Measurements from ENCODE around the gene GSTM2.
"Not testable (repeated sequence)": the region's sequence is repeated elsewhere in the genome, so short reads cannot be mapped to it uniquely, and the experiment has no call there.

Gene GSTM2

DNA sequence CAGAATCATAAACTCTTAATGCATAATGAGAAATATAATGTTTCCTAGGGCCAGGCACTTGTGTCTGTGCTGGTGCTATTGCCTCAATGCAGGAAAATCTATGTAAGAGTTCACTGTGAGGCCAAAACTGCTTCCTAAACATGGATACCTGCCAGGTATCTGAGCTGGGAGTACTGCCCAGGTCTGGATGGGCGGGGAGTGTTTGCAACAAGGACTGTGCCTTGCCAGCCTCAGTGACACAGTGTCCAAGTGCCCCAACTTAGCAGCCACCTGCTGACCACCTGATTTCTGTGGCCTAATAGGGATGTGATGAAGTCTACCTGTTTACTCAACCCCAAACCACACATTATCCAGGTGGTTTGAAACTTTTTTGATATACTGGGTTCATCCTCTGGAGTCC lies 17.5 kb downstream of the GSTM2 start:
- not testable (repeated sequence) for DNase-seq

- not testable (repeated sequence) for DNase-seq
Observed at GRCh38 chr1:109685890-109686289, 18.0 kb downstream of the GSTM2 start.

- not testable (repeated sequence) for DNase-seq
Observed at GRCh38 chr1:109687109-109687508, 19.3 kb downstream of the GSTM2 start.

DNA sequence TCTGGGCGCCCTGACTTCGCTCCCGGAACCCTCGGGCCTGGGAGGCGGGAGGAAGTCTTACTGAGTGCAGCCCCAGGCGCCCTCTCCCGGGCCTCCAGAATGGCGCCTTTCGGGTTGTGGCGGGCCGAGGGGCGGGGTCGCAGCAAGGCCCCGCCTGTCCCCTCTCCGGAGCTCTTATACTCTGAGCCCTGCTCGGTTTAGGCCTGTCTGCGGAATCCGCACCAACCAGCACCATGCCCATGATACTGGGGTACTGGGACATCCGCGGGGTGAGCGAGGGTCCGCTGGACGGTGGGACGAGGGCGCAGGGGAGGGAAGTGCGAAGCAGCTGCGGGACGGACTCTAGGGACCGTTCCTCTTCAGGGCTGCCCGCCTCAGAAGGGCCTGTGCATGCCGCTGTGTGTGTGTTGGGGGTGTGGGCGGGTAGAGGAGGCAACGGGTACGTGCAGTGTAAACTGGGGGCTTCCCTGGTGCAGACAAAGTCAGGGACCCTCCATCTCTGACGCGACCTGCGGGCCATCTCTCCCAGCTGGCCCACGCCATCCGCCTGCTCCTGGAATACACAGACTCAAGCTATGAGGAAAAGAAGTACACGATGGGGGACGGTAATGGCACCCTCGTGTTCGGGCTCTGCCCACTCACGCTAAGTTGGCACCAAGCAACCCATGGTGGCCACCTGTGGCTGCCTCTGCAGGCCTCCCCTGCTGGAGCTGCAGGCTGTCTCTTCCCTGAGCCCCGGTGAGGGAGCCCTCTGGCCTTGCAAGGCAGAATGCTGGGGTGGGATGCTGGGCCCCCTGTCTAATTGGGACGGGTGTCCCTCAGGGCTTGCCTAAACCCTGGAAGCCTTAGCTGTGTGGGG lies 20.0 kb downstream of the GSTM2 start, which contains the start of gene GSTM1:
Gene GSTM1 (plus strand): TSS at position 177 of the 859 bp plus-strand sequence. CDS start 57 bp downstream, at position 234.
- DNase-seq, result no peak

DNA sequence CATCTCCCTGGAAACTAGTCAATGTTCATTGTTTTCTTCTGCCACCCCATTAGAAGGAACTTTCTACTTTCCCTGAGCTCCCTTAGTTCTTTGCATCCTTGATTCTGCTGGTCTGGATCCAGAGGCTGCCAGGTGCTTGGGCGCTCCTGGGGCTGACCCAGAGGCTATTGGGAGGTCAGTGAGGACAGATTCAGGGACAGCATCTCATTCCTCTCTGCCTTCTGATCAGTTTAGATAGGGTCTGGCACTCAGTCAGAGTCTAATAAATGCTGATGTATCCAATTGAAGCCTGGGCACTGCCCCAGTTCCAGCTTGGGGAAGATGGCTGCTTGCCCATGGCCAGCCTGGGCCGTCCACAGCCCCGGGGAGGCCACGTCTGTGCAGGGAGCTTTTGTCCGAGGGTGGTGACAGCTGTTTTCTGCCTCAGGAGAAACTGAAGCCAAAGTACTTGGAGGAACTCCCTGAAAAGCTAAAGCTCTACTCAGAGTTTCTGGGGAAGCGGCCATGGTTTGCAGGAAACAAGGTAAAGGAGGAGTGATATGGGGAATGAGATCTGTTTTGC lies 22.1 kb downstream of the GSTM2 start:
- no peak for DNase-seq

DNA sequence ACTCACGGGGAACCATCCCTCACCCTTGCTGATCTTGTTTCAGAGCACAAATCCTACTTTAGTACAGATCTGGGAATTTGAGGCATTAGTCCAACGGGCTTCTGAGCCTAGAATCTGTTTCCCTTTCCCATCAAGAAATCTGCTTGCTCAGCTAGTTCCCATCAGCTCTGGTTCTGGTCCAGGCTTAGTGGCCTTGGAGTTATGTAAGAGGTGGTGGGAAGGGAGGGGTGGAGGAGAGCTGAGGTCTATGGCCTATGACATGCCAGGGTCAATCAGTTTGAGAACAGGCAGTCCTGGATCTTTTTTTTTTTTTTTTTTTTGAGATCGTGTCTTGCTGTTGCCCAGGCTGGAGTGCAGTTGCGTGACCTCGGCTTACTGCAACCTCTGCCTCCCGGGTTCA lies 23.9 kb downstream of the GSTM2 start:
- no peak for DNase-seq

- DNase-seq, result not testable (repeated sequence)
Observed at GRCh38 chr1:109694400-109694799, 26.5 kb downstream of the GSTM2 start.

DNA sequence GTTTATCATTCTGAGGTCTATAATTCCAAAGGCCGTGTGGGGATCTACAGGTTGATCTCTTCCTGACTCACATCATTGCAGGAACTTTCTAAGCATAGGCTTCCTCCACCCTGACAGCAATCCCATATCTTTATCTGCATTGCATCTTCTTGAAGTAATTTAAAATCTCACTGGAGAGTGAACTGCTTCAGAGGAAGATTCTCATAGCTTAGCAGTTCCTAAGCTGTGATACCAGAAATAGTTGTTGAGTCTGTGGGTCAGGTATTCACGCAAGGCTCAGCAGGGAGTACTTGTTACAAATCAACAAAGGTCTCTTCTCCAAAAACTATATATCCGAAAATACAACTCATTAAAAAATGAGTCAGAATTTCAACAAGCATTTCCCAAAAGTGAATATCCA lies 27.3 kb downstream of the GSTM2 start:
- not testable (repeated sequence) for DNase-seq

- DNase-seq, result no peak
Observed at GRCh38 chr1:109697066-109697465, 29.2 kb downstream of the GSTM2 start.

DNA sequence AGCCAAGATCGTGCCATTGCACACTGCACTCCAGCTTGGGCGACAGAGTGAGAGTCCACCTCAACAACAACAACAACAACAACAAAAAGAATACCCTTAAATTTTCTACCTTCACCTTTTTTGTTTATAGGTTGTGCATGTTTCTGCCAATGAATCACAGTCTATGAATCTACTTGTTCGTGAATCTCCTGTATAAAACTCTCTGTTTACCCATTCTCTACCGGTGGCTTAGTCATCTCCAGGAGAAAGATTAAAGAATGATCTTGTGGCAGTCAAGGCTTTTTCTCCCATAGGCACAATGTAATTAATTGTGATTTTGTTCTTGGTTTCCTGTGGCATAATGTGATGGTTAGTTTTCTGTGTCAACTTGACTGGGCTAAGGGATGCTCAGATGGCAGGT lies 30.0 kb downstream of the GSTM2 start:
- DNase-seq, result not testable (repeated sequence)

DNA sequence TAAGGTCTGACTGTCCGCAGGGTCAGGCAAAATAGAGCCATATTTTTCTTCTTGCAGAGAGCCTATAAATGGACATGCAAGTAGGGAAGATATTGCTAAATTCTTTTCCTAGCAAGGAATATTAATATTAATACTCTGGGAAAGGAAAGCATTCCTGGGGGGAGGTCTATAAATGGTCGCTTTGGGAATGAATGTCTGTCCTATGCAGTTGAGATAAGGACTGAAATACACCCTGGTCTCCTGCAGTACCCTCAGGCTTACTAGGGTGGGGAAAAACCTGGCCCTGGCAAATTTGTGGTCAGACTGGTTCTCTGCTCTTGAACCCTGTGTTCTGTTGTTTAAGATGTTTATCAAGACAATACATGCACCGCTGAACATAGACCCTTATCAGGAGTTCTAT lies 35.1 kb downstream of the GSTM2 start:
- not testable (repeated sequence) for DNase-seq

DNA sequence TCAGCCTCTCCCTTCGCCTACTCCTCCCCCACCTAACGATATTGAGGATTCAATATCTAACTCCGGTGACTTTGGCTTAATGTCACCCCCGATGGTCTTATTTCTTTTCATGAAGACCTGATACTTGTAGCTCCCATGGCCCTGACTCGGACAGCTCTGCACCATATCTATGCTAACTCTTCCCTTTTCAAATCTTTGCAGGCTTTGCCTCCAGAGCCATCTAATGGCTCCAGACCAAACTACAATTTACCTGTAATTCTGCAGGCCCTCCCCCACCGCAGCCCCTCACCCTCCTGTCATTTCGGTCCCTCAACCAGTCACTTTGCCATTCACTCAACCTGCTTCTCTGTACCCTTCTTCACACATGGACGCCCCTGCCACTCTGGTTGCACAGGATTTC lies 36.3 kb downstream of the GSTM2 start:
- no peak for DNase-seq

GRCh38 chr1:109705411-109705810 lies 37.6 kb downstream of the GSTM2 start:
- no peak for DNase-seq

GRCh38 chr1:109708949-109709348 lies 41.1 kb downstream of the GSTM2 start:
- DNase-seq, result not testable (repeated sequence)

- DNase-seq, result not testable (repeated sequence)
Observed at GRCh38 chr1:109709822-109710221, 42.0 kb downstream of the GSTM2 start.

- DNase-seq, result not testable (repeated sequence)
Observed at GRCh38 chr1:109711593-109712320, 43.9 kb downstream of the GSTM2 start, which contains the start of gene GSTM5. TSS of gene GSTM5 (plus strand) at chr1:109712251. CDS start at chr1:109712313, 62 bp downstream.

DNA sequence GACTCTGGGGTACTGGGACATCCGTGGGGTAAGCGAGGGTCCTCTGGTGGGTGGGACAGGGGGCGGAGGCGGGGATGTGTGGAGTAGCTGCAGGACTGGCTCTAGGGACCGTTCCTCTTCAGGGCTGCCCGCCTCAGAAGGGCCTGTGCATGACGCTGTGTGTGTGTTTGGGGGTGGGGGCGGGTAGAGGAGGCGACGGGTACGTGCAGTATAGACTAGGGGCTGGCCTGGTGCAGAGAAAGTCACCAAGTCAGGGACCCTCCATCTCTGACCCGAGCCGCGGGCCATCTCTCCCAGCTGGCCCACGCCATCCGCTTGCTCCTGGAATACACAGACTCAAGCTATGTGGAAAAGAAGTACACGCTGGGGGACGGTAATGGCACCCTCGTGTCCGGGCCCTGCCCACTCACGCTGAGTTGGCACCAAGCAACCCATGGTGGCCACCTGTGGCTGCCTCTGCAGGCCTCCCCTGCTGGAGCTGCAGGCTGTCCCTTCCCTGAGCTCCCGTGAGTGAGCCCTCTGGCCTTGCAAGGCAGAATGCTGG lies 44.5 kb downstream of the GSTM2 start:
- no peak for DNase-seq

DNA sequence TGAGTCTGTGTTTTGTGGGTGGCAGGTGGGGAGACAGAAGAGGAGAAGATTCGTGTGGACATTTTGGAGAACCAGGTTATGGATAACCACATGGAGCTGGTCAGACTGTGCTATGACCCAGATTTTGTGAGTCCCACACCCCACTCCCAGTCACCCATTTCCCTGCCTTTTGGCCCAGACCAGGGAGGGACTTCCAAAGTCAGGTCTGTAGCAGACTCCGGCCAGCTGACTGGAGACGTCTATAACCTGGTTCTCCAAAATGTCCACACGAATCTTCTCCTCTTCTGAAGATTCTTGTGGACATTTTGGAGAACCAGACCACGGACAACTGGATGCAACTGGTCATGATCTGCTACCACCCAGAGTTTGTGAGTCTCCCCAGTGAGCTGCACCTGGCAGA lies 45.8 kb downstream of the GSTM2 start:
- DNase-seq, result no peak

- no peak for DNase-seq
Observed at GRCh38 chr1:109714661-109715372, 47.0 kb downstream of the GSTM2 start.

DNA sequence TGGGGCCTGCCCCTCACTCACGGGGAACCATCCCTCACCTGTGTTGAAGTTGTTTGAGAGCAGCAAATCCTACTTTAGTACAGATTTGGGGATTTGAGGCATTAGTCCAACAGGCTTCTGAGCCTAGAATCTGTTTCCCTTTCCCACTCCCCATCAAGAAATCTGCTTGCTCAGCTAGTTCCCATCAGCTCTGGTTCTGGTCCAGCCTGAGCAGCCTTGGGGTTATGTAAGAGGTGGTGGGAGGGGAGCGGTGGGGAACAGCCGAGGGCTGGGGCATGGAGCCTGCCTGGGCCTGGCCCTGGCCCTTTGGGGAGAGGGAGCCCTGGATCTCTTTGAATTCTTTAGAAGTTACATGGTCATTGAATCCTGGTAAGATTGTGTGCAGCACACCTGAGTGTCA lies 48.3 kb downstream of the GSTM2 start:
- DNase-seq, result no peak

DNA sequence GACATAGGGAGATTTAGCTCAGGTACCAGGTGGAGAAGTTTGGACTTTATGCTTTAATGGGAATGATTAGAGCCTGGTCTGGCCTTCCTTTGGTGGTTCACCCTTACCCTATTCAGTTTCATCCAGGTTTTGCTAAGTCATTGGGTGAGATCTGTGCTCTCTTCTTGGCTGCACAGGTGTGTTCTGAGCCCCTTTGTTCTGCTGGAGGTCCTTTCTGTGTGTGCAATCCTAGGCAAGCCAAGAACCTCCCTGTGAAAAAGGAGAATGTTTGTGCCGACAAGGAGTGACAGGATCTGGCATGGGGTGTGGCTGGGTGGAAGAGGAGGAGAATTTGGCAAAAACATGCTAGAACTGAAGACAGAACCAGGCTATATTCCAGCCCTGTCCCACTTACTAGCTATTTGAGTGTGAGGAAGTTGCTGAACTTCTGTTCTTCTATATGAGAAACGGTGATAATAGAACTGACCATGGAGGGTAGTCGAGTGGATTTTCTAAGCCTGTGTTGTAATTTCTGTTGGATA lies 48.8 kb downstream of the GSTM2 start:
- DNase-seq, result no peak

DNA sequence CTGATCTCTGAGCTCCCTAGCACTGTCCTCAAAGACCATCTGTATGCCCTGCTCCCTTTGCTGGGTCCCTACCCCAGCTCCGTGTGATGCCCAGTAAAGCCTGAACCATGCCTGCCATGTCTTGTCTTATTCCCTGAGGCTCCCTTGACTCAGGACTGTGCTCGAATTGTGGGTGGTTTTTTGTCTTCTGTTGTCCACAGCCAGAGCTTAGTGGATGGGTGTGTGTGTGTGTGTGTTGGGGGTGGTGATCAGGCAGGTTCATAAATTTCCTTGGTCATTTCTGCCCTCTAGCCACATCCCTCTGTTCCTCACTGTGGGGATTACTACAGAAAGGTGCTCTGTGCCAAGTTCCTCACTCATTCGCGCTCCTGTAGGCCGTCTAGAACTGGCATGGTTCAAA lies 49.9 kb downstream of the GSTM2 start:
- no peak for DNase-seq
